Psoas muscle (tissue), 8 donors: Measurements from ENCODE around the gene NUDT4. TPM values are rescaled to one million over a fixed set of nuclear protein-coding genes. Genes with fewer than 3 reads are reported as not detected.

Experiments used
- ATAC-seq, 4 donors: fragments of 200-7000 bp; cut with Tn5 transposase; one replicate each; pipeline ENCODE4 v1.9.1; 2020; ENCODE audit warnings: moderate library complexity in 3 of 4, mild to moderate bottlenecking in 2 of 4
- DNase-seq, 2 donors: peaks; one replicate each; pipeline ENCODE4 v3.0.0-alpha.2; 2020
- H3K27ac ChIP-seq: fragments of 200-600 bp; one replicate; pipeline ENCODE4 v1.8.0; 2022
- H3K27me3 ChIP-seq, 3 donors: fragments of 200-600 bp in 1 of 3; one replicate each; pipeline versions ENCODE4 v1.6.1 to v1.8.0; 2013 to 2022; ENCODE audit warnings: low read length in 2 of 3, mild to moderate bottlenecking in 2 of 3, moderate library complexity in 1 of 3; ENCODE audit not compliant: insufficient read depth in 3 of 3
- H3K36me3 ChIP-seq, 2 donors: fragments of 200-600 bp in 1 of 2; one replicate each; pipeline versions ENCODE4 v1.6.1 to v1.8.0; 2013 to 2022; ENCODE audit warnings: low read depth in 1 of 2, mild to moderate bottlenecking in 1 of 2, moderate library complexity in 1 of 2; ENCODE audit not compliant: insufficient read depth in 1 of 2
- H3K4me1 ChIP-seq: fragments of 200-600 bp; one replicate; pipeline ENCODE4 v1.8.0; 2022
- H3K4me3 ChIP-seq: fragments of 200-600 bp; one replicate; pipeline ENCODE4 v1.8.0; 2022; ENCODE audit warnings: mild to moderate bottlenecking
- H3K9me3 ChIP-seq: fragments of 200-600 bp; one replicate; pipeline ENCODE4 v1.8.0; 2022
- CTCF ChIP-seq: fragments of 200-600 bp; IDR thresholded peaks from one replicate; pipeline ENCODE4 v1.8.0; 2022; ENCODE audit warnings: antibody characterized with exemption
- WGBS, 3 donors: extraction: QIAGEN DNeasy Blood & Tissue Kit; methylation state at CpG; one replicate each; pipeline versions ENCODE4 v1.1.6 to v1.1.7; 2013; 5-methylcytosine and 5-hydroxymethylcytosine counted together
- intact Hi-C, 2 donors: fragments of 100-400 bp; cut with DNase I; formaldehyde crosslinking; loops; one replicate each; pipeline versions ENCODE4 v1.11.0 to v1.14.2; 2022
- polyA plus RNA-seq, 3 donors: library from polyadenylated mRNA; stranded (reverse); fragments of 200-250 nt; gene quantifications; one replicate each; pipeline ENCODE4 v1.2.3, GENCODE V29; 2013
- total RNA-seq, 4 donors: library from RNA; stranded (reverse); fragmentation: NEBNext Ultra II Directional in 2 of 4; extraction: Animal tissue kit (Norgen Biotek cat#: 25700) in 2 of 4; gene quantifications; one replicate each; pipeline versions ENCODE4 v1.2.1 to v1.2.4, GENCODE V29; 2021 to 2023
- donor health status: healthy with polysubstance abuse.
- donor health status: DM: no; HTN: no; CAD: no; lungs with moderate emphysema.
- donor health status: Bipolar disorder and iron deficiency.
- donor health status: healthy.
- donor health status: DM: yes; HTN: yes; CAD: no.
- donor health status: DM: no; HTN: no; CAD: no.
- donor health status: DM: no; HTN: no; CAD: no.
- donor health status: DM: yes; HTN: yes; CAD: no.

The NUDT4 gene
- total and polyA plus RNA-seq, 7 donors = 48.3 to 254 (median 187) TPM

GRCh38 chr12:93449277-93449676, 71.6 kb downstream of the NUDT4 start:
- H3K4me1 ChIP-seq = peaks cover 5% of the 10 kb centered on the region
- H3K27ac ChIP-seq = no peak overlapping the region
- no peaks in the 10 kb centered on the region for H3K9me3 ChIP-seq
- ATAC-seq = no peak
- no peak overlapping the region for H3K4me3 ChIP-seq
- H3K36me3 ChIP-seq = no peaks in the 10 kb centered on the region
- no peaks in the 10 kb centered on the region for H3K27me3 ChIP-seq
- intact Hi-C loops = no loop called here
- 82 to 88% (median 88%) methylated on average over 1 of the region's 1 CpG for WGBS, 3 donors
- DNase-seq = no peak
- no peak for TF ChIP-seq CTCF

- intact Hi-C loops = no loop called here
- Histone ChIP-seq H3K9me3 (no peaks in the 10 kb centered on the region), H3K4me3 (no peak overlapping the region), H3K27me3 (no peaks in the 10 kb centered on the region), H3K27ac (no peak overlapping the region), H3K4me1 (peaks cover 5% of the 10 kb centered on the region), H3K36me3 (no peaks in the 10 kb centered on the region)
- no peak for TF ChIP-seq CTCF
- WGBS, 3 donors = 69 to 82% (median 70%) methylated on average over 3 of the region's 3 CpGs
- DNase-seq (no peak), ATAC-seq (no peak)
Observed at GRCh38 chr12:93451423-93452158, 73.9 kb downstream of the NUDT4 start.

GRCh38 chr12:93453633-93454032, 75.9 kb downstream of the NUDT4 start:
- Histone ChIP-seq H3K9me3 (no peaks in the 10 kb centered on the region), H3K4me3 (no peak overlapping the region), H3K36me3 (no peaks in the 10 kb centered on the region), H3K27ac (no peak overlapping the region), H3K27me3 (no peaks in the 10 kb centered on the region), H3K4me1 (peaks cover 4% of the 10 kb centered on the region)
- ATAC-seq (no peak), DNase-seq (no peak)
- TF ChIP-seq CTCF = no peak
- intact Hi-C loops = no loop called here
- WGBS, 3 donors = 79 to 81% (median 80%) methylated on average over 5 of the region's 5 CpGs

- intact Hi-C loops = no loop called here
- whole genome bisulfite sequencing, 3 donors = 70 to 78% (median 71%) methylated on average over 2 of the region's 2 CpGs
- H3K27ac ChIP-seq = no peak overlapping the region
- DNase-seq (no peak), ATAC-seq (no peak)
- H3K4me1 ChIP-seq = no peaks in the 10 kb centered on the region
- no peaks in the 10 kb centered on the region for H3K27me3 ChIP-seq
- TF ChIP-seq CTCF = no peak
- no peak overlapping the region for H3K4me3 ChIP-seq
- no peaks in the 10 kb centered on the region for H3K36me3 ChIP-seq
- H3K9me3 ChIP-seq = no peaks in the 10 kb centered on the region
Observed at GRCh38 chr12:93456077-93456476, 78.4 kb downstream of the NUDT4 start.

Other genes with a start within 250 kb of the NUDT4 start
- 10 to 100 TPM; 70.6 to 97.6 (median 80.0) TPM for gene UBE2N, start 64.0 kb downstream of the NUDT4 start, total RNA-seq
- 100 to 1,000 TPM in 1 of 3 donors, 10 to 100 TPM in 2; 52.8 to 104 (median 91.4) TPM for gene UBE2N, start 64.0 kb downstream of the NUDT4 start, polyA plus RNA-seq
- 10 to 100 TPM; 22.7 to 37.3 (median 24.1) TPM for gene MRPL42, start 89.6 kb downstream of the NUDT4 start, total RNA-seq
- 10 to 100 TPM; 27.5 to 48.3 (median 38.3) TPM for gene MRPL42, start 89.6 kb downstream of the NUDT4 start, polyA plus RNA-seq
- gene SOCS2, start 194.8 kb downstream of the NUDT4 start, total RNA-seq = 10 to 100 TPM in 1 of 4 donors, 1 to 10 TPM in 3; 2.9 to 10.6 (median 6.6) TPM
- 1 to 10 TPM; 3.2 to 4.7 (median 3.4) TPM for gene SOCS2, start 194.8 kb downstream of the NUDT4 start, polyA plus RNA-seq